Activated effector memory CD4-positive, alpha-beta T cell treated with anti-CD3 and anti-CD28 coated beads, Interleukin-2, amount 50 U/mL, for 16 hours (primary cell): ENCODE results near the gene RAI14.

Experiments
- DNase-seq: peaks from one replicate; pipeline ENCODE4 v3.0.0-alpha.2; 2020

RAI14 gene

DNA sequence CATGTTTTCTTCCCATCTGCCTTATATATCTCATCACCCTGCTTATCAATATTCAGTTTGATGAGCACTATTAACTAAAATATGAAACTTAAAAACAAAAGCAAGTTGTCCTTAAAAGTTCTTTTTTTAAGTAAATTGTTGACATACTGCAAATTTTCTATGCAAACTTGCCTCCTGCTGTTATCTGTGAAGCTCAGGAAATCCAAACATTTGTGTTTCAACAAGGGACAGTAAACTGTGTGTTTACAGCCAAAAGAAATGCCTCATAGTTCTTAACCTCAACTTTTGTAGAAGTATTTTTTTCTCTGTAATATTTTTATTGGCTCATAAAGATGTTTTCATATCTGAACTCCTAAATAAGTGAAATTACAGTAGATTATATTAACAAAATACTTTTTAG lies 175.2 kb downstream of the RAI14 start:
- DNase-seq, result no peak

DNA sequence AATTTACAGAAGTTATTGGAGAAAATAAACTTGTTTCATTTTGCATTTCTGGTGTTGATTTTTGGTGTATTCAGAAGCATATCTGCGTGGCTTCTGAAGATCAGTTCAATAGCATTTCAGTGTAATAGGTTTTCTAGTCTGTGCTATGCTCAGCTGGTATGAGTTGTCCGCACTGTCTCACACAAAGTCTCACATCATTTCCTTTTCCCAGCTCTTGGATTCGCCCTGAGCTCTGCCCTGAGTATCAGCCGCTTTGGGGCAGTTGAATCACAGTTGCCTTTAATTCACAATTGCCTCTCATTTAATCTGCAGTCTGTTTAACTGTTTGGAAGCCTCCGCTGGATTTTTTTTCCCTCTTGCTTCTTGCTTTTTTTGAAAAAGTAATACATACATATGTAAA lies 176.4 kb downstream of the RAI14 start:
- DNase-seq, result no peak

GRCh38 chr5:34833090-34833489 lies 177.0 kb downstream of the RAI14 start:
- no peak for DNase-seq

DNA sequence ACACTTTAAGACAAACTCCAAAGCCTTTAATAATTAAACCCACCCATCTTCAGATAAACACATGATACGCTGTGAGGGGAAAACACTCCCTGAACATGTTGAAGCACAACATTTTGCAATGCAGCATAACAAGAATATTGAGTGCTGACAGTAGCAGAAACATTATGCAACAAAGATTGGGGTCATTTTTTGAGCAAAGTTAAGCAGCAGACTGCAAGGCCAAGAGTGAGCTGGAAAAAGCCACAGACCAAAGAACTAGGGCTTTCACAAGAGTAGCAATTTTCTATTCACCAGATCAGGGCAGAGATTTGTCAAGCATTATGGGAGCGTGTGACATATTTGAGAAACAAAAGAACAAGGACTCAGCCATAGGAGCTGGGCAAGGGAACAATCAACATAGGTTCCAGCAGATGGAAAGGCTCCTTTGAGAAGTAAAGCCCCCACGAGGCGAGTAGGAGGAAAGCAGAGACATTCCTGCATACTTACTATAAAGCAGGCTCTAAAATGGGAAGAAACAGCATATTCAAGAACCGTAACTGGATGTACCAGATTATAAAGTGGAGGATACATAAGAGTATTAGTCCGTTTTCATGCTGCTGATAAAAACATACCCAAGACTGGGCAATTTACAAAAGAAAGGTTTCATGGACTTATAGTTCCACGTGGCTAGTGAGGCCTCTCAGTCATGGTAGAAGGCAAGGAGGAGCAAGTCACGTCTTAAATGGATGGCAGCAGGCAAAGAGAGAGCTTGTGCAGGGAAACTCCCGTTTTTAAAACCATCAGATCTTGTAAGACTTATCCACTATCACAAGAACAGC lies 178.1 kb downstream of the RAI14 start:
- no peak for DNase-seq

DNA sequence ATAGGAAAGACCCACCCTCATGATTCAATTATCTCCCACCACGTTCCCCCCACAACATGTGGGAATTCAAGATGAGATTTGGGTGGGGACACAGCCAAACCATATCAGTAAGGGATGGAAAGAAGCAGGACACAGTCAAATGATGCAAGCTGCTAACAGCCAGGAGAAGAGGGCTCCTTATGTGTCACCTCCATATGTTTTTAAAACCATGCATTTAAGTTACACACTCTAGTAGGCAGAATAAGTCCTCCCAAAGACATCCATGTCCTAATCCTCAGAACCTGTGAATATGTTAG lies 178.6 kb downstream of the RAI14 start:
- no peak for DNase-seq

- no peak for DNase-seq
These were observed 179.5 kb downstream of the RAI14 start for GRCh38 chr5:34835664-34836063.

DNA sequence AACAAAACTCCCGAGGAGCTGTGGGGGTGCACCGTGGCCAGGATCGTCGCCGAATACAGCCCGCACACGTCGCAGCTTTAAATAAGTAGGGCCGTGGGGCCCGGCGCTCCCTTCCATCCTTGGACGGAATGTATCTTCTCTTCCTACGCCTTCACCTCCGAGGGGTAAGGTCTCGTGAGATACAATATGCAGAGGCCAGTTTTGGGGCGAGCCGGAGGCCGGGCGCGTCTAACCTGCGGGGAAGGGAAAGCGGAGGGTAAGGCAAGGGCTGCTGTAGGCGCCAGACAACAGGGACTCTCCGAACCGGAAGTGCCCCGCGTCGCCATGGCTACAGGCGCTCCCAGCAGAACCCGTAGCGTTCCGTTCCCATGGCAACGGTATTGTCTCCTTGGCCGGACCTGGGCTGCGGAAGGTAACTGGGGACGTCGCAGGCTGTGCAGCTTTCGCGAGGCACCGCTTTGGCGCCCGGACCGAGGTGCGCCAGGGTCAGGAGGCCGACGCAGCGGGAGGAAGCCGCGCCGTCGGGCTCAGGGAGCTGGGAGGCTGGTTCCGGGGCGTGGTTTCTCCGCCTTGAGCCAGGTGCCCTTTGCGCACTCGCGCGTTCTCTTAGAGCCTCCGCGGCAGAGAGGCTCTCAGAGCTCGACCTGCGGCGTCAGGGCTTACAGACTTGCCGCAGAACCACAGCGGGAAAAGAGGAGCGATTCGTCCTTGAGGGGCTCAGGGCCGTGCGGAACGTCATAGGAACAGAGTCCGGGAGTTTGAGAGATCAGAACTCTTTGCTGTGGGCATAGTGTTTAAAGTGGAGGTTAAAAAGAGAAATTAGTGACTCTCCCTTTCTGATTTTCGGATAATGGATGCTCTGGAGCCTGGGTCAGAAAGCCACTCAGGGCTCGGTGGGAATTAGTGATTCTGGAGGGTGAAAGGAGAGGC lies 182.9 kb downstream of the RAI14 start, which contains the start of gene TTC23L:
Gene TTC23L (plus strand): TSS at position 380 of the 930 bp plus-strand sequence. CDS start 1,508 bp downstream, outside the sequence.
- peak; percentile 95 for DNase-seq

DNA sequence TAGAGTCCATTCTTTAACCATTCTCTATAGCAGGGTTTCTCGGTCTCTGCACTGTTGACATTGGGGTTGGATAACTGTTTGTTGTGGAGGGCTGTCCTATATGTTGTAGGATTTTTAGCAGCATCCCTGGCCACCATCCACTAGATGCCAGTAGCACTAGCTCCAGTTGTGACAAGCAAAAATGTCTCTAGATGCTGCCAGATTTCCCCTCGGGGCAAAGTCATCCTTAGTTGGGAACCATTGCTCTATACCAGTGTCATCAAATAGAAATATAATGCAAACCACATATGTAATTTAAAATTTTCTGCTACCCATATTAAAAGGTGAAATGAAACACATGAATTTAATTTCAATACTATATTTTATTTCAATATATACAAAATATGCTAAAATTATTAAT lies 185.7 kb downstream of the RAI14 start:
- DNase-seq, result no peak

DNA sequence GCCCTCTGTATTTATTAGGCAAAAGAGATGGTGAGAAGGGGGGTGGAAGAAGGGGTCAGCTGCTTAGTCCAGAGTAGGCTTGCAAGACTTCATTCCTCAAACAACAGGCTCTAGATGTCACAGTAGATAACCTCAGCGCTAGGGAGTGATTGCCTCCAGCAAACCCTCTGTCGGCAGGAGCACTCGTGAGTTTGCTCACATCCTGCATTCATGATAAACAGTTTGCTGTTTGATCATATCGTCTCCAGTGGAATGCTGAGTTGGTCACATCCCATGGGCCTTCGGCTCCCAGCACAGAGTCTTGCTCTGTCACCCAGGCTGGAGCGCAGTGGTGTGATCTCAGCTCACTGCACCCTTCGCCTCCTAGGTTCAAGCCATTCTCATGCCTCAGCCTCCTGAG lies 186.4 kb downstream of the RAI14 start:
- DNase-seq, result no peak

DNA sequence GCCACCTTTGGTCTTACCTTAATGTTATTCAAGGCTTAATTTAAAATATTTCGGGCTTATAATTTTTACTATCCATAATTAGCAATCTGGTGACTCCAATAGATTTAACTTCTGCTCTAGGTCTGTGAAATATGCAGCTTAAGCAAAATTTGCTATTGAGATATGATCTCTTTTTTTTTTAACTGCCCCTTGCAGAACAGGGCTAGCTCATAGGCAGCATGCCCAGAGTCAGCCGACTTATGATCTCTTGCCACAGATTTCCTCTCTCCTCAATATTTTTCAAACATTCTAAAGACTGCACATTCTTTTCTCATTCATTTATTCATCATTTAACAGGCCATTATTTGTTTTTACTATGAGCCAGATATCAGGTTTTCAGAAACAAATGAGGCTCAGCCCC lies 187.4 kb downstream of the RAI14 start:
- no peak for DNase-seq

DNA sequence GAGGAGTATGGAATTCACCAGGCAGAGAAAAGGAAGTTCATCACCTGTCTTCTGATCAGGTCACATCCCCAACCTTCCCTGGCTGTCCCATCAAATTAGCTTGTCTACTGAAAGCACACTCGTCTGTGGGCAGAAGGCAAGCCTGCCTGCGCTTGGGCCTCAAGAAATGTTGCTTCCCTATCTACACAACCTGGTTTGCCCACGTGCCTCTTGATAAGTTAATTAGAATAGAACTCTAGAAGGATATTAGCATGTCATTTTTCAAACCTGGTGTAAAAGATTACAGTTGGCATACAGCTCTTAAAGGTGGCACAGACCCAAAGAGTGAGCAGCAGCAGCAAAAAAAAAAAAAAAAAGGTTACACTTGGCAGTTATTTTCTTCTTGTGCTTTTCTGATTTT lies 188.0 kb downstream of the RAI14 start:
- no peak for DNase-seq

GRCh38 chr5:34844999-34845398 lies 188.9 kb downstream of the RAI14 start:
- no peak for DNase-seq

GRCh38 chr5:34847056-34847455 lies 190.9 kb downstream of the RAI14 start:
- DNase-seq, result no peak

DNA sequence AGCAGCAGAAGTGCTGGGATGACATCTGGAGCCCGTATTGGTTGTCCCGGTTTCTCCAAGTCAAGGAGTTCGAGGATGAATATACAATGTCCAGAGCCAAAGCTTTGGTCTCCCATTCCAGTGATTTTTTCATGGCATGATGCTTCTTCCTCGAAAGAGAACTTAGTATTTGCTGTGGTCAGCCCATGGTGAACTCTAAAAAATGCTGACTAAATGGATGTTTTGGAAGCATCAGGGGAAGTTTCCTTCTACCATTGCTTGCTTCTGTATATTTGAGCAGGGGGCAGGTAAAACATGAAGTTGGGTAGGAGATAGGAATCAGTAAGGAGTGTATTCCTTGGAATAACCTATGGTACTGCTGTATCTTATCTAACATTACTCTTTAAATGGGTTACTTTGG lies 191.4 kb downstream of the RAI14 start:
- DNase-seq, result no peak

DNA sequence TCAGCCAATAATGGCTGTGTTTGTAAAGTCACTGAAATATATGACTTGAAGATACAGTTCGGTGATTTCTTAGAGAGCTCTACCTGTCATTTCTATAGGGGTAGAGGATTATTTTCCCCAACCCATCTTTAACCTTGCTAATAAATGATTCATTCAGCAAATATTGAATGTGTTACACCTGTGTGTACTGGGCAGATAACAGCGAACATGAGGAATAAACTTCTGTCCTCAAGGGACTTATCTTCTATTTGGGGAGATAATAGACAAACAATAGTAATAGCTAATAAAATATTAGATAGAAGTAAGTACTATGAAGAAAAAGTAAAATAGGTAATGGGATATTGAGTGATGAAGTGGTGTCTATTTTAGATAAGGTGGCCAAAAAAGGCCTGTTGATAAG lies 192.1 kb downstream of the RAI14 start:
- no peak for DNase-seq

- no peak for DNase-seq
These were observed 193.1 kb downstream of the RAI14 start for GRCh38 chr5:34849253-34849652.

GRCh38 chr5:34854459-34855174 lies 198.5 kb downstream of the RAI14 start:
- no peak for DNase-seq

DNA sequence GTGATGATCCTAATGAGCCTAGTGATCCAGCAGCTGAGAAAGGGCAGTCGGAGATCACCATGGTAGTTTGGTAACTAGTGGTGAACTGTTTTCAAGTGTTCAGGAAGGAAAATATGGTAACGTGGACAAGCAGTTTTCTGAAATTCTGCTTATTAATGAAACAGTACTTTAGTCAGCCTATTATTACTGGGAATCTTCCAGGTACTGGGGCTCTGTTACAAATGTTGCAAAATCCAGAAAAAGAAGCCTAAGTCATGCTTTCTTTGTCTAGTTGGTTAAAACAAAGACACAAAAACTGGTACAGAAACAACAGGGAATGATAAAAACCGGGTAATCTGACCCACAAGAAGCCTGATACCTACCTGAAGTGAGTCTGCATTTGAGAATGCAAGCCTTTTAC lies 201.0 kb downstream of the RAI14 start:
- no peak for DNase-seq

- no peak for DNase-seq
These were observed 201.8 kb downstream of the RAI14 start for GRCh38 chr5:34857894-34858293.

GRCh38 chr5:34858790-34859189 lies 202.7 kb downstream of the RAI14 start:
- DNase-seq, result no peak

GRCh38 chr5:34859253-34859652 lies 203.1 kb downstream of the RAI14 start:
- no peak for DNase-seq

- no peak for DNase-seq
These were observed 207.8 kb downstream of the RAI14 start for GRCh38 chr5:34863946-34864345.

GRCh38 chr5:34865091-34865490 lies 209.0 kb downstream of the RAI14 start:
- no peak for DNase-seq
